GM19193 (cell line): ENCODE measurements around the gene PIGZ.

Source experiments
- POLR2A ChIP-seq: IDR thresholded peaks from 4 replicates; pipeline ENCODE4 v1.6.1; 2011; ENCODE audit not compliant: insufficient read depth, insufficient read length; ENCODE audit errors: extremely low read depth

The PIGZ gene, protein sequence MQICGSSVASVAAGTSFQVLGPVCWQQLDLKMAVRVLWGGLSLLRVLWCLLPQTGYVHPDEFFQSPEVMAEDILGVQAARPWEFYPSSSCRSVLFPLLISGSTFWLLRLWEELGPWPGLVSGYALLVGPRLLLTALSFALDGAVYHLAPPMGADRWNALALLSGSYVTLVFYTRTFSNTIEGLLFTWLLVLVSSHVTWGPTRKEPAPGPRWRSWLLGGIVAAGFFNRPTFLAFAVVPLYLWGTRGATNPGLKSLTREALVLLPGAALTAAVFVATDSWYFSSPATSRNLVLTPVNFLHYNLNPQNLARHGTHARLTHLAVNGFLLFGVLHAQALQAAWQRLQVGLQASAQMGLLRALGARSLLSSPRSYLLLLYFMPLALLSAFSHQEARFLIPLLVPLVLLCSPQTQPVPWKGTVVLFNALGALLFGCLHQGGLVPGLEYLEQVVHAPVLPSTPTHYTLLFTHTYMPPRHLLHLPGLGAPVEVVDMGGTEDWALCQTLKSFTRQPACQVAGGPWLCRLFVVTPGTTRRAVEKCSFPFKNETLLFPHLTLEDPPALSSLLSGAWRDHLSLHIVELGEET

DNA sequence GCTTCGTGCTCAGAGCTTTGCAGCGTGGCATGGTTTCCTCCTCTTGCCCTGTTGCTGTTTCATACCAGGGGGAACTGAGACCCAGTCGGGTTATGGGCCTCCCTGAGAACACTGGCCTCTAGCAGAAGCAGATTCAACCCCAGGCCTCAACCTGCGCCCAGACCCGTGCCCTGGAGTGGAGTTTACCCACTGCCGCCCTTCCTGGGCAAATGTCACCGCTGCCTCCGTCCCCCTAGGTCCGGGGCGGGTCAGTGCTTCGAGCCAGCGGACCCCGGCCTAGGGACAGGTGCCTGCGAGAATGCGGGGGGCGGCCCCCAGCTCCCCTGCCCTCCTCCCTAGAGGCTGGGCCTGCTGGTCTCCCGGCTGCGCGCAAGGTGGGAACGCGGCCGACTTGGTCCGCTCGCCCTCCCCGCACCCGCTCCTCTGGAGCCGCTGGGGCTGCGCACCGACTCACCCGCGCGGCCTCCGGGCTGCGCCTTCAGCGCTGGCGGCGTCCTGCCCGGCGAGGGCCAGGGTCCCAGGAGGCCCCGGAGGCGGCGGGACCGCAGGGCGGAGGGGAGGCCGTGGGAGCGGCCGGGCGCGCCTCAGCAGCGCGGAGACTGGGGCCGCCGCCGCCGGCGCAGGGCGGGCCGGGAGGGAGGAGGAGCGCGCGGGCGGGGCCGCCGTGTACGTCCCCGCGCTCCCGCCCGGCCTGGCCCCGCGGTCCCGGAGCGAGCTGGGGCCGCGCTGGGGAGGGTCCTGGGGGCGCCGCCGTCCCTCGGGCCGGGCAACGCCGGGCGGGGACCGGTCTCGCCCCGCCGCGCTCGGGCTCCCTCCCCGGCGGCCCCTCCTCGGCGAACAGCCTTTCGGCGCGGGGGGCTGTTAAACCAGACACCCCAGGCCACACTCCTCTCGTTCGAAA is at the start of gene PIGZ:
TSS of gene PIGZ (minus strand) at position 601 of the 901 bp plus-strand sequence. CDS start 16,802 bp downstream, outside the sequence.
- peak; percentile 46 for TF ChIP-seq POLR2A

DNA sequence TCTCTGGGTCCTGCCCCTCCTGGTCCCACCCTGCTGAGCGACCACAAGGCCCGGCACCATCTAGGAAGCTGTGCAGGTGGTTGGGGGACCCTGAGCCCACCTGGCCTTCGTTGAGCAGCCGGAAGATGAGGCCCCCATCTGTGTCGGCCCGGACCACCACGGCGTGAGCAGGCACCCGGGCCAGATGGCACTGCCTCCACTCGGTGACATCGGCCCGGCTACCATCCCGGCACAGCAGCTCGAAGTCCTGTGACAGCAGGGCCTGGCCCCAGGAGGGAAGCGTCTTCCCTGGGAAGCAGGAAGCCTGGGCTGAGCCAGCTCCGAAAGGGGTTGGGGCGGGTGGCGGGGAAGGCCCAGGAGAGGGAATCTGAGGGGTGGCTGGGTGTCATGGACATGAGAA is 48.4 kb upstream of the PIGZ start:
- TF ChIP-seq POLR2A = no peak

GRCh38 chr3:197015790-197016736 is 47.4 kb upstream of the PIGZ start:
- TF ChIP-seq POLR2A = no peak

- no peak for TF ChIP-seq POLR2A
These were observed 46.4 kb upstream of the PIGZ start for GRCh38 chr3:197014942-197015575.

DNA sequence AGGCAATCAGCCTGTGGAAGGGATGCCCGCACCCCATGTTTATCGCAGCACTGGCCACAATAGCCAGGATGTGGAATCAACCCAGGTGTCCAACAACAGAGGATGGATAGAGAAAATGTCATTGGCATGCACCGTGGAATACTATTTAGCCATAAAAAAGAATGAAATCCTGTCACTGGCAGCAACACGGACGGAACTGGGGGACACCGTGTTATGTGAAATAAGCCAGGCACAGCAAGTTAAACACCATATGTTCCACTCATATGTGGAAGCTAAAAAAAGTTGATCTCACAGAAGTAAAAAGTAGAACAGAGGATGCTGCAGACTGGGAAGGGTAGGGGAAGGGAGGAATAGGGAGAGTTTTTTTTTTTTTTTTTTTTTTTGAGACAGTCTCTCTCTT is 45.4 kb upstream of the PIGZ start:
- no peak for TF ChIP-seq POLR2A

DNA sequence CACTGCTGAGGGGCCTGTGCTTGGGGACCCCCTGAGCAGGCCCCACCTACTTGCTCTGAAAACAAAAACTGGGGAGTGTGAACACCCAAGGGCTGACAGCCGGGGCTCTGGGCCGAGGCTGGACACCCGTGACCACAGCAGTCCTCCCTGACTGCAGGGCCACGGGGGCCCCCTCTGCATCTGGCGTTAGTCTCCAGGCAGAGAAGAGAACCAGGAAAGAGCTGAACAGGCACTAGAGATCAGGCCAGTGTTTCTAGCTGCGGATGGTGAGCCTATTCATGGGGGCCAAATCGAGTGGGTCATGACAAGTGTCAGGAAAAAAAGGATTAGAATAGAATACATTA is 43.9 kb upstream of the PIGZ start:
- TF ChIP-seq POLR2A = no peak

DNA sequence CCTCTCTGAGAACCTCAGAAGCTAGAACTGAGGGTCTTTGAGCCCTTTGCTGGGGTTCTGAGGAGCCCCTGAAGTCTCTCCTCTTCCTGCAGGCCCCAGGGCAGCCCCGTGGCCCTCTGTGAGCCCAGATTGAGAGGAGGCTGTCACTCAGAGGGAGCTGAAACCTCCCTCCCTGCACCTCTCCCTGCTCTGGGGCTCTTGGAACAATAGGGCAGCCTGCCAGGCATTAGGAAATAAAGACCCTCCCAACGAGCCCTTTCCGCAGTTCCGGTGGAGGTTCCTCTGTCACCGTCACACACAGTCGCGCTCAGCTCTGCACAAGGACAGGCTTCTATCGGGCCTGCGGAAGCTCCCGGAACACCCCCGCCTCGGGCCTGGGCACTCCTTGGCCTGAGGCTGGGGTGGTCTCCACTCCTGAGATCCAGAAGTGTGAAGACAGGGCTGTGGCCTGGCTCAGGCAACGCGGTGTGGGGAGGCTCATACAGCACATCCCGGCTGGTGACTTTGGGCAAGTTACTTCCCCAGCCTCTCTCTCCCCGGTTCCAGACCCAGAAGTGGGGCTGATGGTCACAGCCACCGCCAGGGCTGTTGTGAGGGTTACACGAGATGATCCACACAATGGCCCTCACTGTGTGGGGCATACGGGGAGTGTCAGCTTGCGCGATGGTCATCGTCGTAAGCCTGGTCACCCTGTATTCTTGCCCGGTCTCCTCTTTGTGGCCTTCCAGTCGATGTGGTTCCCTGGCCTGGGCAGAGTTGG is 43.3 kb upstream of the PIGZ start:
- no peak for TF ChIP-seq POLR2A

- TF ChIP-seq POLR2A = no peak
These were observed 42.1 kb upstream of the PIGZ start for GRCh38 chr3:197010556-197011351.

DNA sequence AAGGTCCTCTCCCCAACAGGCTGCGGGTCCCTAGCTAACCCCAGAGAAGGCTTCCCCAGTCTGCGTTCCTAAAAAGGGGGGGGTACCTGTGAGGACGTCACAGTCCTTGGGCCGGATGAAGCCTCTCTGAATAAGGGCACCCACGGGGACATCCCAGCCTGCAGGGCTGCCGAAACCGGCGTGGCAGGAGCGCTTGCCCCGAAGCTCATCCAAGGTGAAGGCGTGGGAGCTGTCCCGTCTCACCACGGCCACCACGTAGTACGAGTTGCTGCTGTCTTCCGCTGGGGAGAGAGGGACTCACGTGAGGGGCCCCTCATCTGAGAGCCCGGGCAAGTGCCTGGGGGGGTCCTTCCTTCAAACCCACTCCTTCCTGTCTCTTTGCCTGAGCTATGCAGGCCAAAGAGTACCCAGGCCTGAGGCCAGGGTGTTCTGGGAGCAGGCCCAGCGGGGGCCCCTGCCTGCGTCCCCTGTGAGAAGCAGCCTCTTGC is 40.9 kb upstream of the PIGZ start:
- no peak for TF ChIP-seq POLR2A

DNA sequence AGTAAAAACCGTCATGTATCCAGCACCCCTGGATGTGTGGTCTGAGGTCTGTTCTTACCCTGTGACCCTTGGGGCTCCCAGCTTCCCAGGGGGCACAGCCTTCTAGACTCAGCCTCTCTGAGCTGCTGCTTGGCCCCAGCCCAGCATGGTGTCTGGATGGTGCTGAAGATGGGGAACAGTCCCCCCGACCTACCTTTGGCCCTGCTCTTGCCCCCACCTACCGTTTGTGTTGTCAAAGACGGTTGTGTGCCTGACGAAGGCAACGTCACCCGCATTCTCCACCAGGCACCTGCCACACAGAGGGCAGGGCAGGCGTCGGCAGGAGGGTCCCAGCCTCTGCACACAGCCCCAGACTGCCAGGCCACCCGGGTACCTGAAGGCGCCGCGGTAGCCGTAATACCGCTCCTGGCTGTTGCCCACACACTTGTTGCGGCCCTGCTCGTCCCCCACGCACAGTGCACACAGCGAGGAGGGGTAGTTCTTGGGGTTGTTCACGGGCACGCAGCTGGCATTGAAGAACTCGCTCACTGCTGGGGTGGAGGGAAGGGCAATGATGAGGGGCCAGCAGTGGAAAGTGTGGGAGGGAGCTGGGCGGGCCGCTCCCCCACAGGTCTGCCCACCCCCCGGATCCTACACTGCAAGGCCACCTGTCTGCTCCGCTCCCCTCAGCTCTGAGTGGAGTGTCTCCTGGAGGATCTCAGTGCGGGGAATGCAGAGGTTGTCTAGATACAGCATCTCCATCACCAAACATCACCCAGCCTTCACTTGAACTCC is 40.0 kb upstream of the PIGZ start:
- no peak for TF ChIP-seq POLR2A

- no peak for TF ChIP-seq POLR2A
These were observed 39.3 kb upstream of the PIGZ start for GRCh38 chr3:197007953-197008352.
